Chondrocyte (in vitro differentiated cells): Measurements from ENCODE around the gene CYP1A2. TPM values are rescaled to one million over a fixed set of nuclear protein-coding genes. Genes with fewer than 3 reads are reported as not detected.

Source experiments
- DNase-seq: peaks from one replicate; pipeline ENCODE4 v3.0.0; 2021; ENCODE audit warnings: mixed read lengths, low spot score
- H3K27ac Mint-ChIP-seq: one replicate; pipeline ENCODE4 v1.8.0; 2021; ENCODE audit warnings: mild to moderate bottlenecking, moderate library complexity, mixed read lengths; ENCODE audit not compliant: unreplicated experiment
- H3K27me3 Mint-ChIP-seq: 2 replicates; pipeline ENCODE4 v1.8.0; 2021; ENCODE audit warnings: low read depth, mixed read lengths
- H3K36me3 Mint-ChIP-seq: 2 replicates; pipeline ENCODE4 v1.8.0; 2021; ENCODE audit warnings: low read depth, mixed read lengths
- H3K4me1 Mint-ChIP-seq: 2 replicates; pipeline ENCODE4 v1.8.0; 2021; ENCODE audit warnings: low read depth, mild to moderate bottlenecking, mixed read lengths
- H3K4me3 Mint-ChIP-seq: one replicate; pipeline ENCODE4 v1.8.0; 2021; ENCODE audit warnings: mild to moderate bottlenecking, moderate library complexity, mixed read lengths; ENCODE audit not compliant: unreplicated experiment
- H3K9me3 Mint-ChIP-seq: 2 replicates; pipeline ENCODE4 v1.8.0; 2021; ENCODE audit warnings: low read depth, mixed read lengths
- CTCF ChIP-seq: fragments of 200-600 bp; sonication (generic); IDR thresholded peaks from 2 replicates; pipeline ENCODE4 v1.5.0; 2021; ENCODE audit warnings: antibody characterized with exemption, mild to moderate bottlenecking, moderate library complexity
- total RNA-seq: library from RNA; stranded (reverse); gene quantifications from 3 replicates; pipeline ENCODE4 v1.2.1, GENCODE V29; 2021

The CYP1A2 gene
- total RNA-seq, 1 donor from 2014 or later, result not detected

- H3K36me3 Mint-ChIP-seq, result no peaks in the 10 kb centered on the region
- H3K4me1 Mint-ChIP-seq, result no peaks in the 10 kb centered on the region
- peaks cover 5% of the 10 kb centered on the region for H3K27me3 Mint-ChIP-seq
- DNase-seq, result no peak
- TF ChIP-seq CTCF, result no peak
- no peak overlapping the region for H3K27ac Mint-ChIP-seq
- H3K9me3 Mint-ChIP-seq, result no peaks in the 10 kb centered on the region
- H3K4me3 Mint-ChIP-seq, result no peak overlapping the region
These were observed 32.0 kb upstream of the CYP1A2 start for GRCh38 chr15:74716651-74717050.

- H3K4me1 Mint-ChIP-seq, result peaks cover 15% of the 10 kb centered on the region
- H3K36me3 Mint-ChIP-seq, result no peaks in the 10 kb centered on the region
- H3K9me3 Mint-ChIP-seq, result no peaks in the 10 kb centered on the region
- DNase-seq, result no peak
- no peak overlapping the region for H3K27ac Mint-ChIP-seq
- H3K27me3 Mint-ChIP-seq, result peaks cover 3% of the 10 kb centered on the region
- H3K4me3 Mint-ChIP-seq, result no peak overlapping the region
- TF ChIP-seq CTCF, result no peak
These were observed 26.1 kb upstream of the CYP1A2 start for GRCh38 chr15:74722591-74722990.

- H3K27ac Mint-ChIP-seq, result no peak overlapping the region
- DNase-seq, result no peak
- H3K9me3 Mint-ChIP-seq, result no peaks in the 10 kb centered on the region
- peaks cover 1% of the 10 kb centered on the region for H3K27me3 Mint-ChIP-seq
- no peaks in the 10 kb centered on the region for H3K36me3 Mint-ChIP-seq
- no peak for TF ChIP-seq CTCF
- H3K4me1 Mint-ChIP-seq, result peaks cover 20% of the 10 kb centered on the region
- H3K4me3 Mint-ChIP-seq, result no peak overlapping the region
These were observed 25.5 kb upstream of the CYP1A2 start for GRCh38 chr15:74723187-74723586.

GRCh38 chr15:74723754-74724334 is 24.8 kb upstream of the CYP1A2 start:
- TF ChIP-seq CTCF, result no peak
- H3K4me1 Mint-ChIP-seq, result peaks cover 20% of the 10 kb centered on the region
- no peaks in the 10 kb centered on the region for H3K36me3 Mint-ChIP-seq
- no peaks in the 10 kb centered on the region for H3K9me3 Mint-ChIP-seq
- H3K27me3 Mint-ChIP-seq, result no peaks in the 10 kb centered on the region
- no peak for DNase-seq
- no peak overlapping the region for H3K27ac Mint-ChIP-seq
- H3K4me3 Mint-ChIP-seq, result no peak overlapping the region

- peaks cover 20% of the 10 kb centered on the region for H3K4me1 Mint-ChIP-seq
- H3K36me3 Mint-ChIP-seq, result no peaks in the 10 kb centered on the region
- no peak for TF ChIP-seq CTCF
- no peaks in the 10 kb centered on the region for H3K27me3 Mint-ChIP-seq
- peak overlapping the region; percentile 68 for H3K4me3 Mint-ChIP-seq
- H3K27ac Mint-ChIP-seq, result no peak overlapping the region
- DNase-seq, result no peak
- H3K9me3 Mint-ChIP-seq, result no peaks in the 10 kb centered on the region
These were observed 23.9 kb upstream of the CYP1A2 start for GRCh38 chr15:74724570-74725224.
